Measurements from ENCODE around the gene TTC39A.

GRCh38 chr1:51328926-51329325, 1.4 kb downstream of the TTC39A start:
- TF ChIP-seq EZH2 (IDR thresholded peaks at IDR 0.05; ENCODE audit: borderline replicate concordance, low read length) (no peak), CTCF (IDR thresholded peaks at IDR 0.05; ENCODE audit: low read length) (no peak)
